ENCODE data around the gene BBC3. TPM values are rescaled to one million over a fixed set of nuclear protein-coding genes. Genes with fewer than 3 reads are reported as not detected.
A peak's percentile ranks its signal among the peaks of the same experiment; 100 is the strongest.

The BBC3 gene
- polyA plus RNA-seq, 1 experiment: 3.6 TPM

GRCh38 chr19:47239610-47240296, 8.8 kb upstream of the BBC3 start:
- no peak for DNase-seq (ENCODE audit: low read depth, low spot score)
- TF ChIP-seq CTCF (IDR thresholded peaks at IDR 0.05; ENCODE audit: low read depth, low read length): no peak
- no peaks in the 10 kb centered on the region for H3K27me3 ChIP-seq (ENCODE audit: control insufficient read depth, insufficient read depth, low read length)
- POLR2A ChIA-PET: interaction anchor here (0.7 to 3.4 kb wide), 4 partner anchors 13 to 63 kb away, joined by 3 to 29 read pairs (median 4); no protein-coding TSS in a partner anchor
- H3K27ac ChIP-seq (ENCODE audit: low read depth, low read length): no peak overlapping the region
- no peaks in the 10 kb centered on the region; the same call in 1 of the 2 replicates for H3K9me3 ChIP-seq (ENCODE audit: control insufficient read depth, insufficient read depth, low read length)
- CTCF ChIA-PET: interaction anchor here (1.1 to 1.3 kb wide), 3 partner anchors 8 to 399 kb away, joined by 3 to 6 read pairs (median 6); no protein-coding TSS in a partner anchor
- peak overlapping the region; percentile 53 for H3K4me3 ChIP-seq (ENCODE audit: low read depth, low read length)

GRCh38 chr19:47239152-47239551, 8.2 kb upstream of the BBC3 start:
- Histone ChIP-seq H3K9me3 (ENCODE audit: control insufficient read depth, insufficient read depth, low read length) (no peaks in the 10 kb centered on the region; the same call in 1 of the 2 replicates), H3K27ac (ENCODE audit: low read depth, low read length) (no peak overlapping the region), H3K4me3 (ENCODE audit: low read depth, low read length) (peak overlapping the region; percentile 53), H3K27me3 (ENCODE audit: control insufficient read depth, insufficient read depth, low read length) (no peaks in the 10 kb centered on the region)
- ChIA-PET POLR2A (interaction anchor here (0.7 to 3.4 kb wide), 3 partner anchors 13 to 62 kb away, joined by 3 to 29 read pairs (median 4); no protein-coding TSS in a partner anchor), CTCF (interaction anchor here (1.1 to 1.3 kb wide), 3 partner anchors 8 to 399 kb away, joined by 3 to 6 read pairs (median 6); no protein-coding TSS in a partner anchor)
- no peak for DNase-seq (ENCODE audit: low read depth, low spot score)
- no peak for TF ChIP-seq CTCF (IDR thresholded peaks at IDR 0.05; ENCODE audit: low read depth, low read length)

GRCh38 chr19:47236072-47236675, 5.2 kb upstream of the BBC3 start:
- CTCF ChIA-PET: interaction anchor here (1.0 to 2.1 kb wide), 2 partner anchors 8 to 12 kb away, joined by 5 to 10 read pairs; no protein-coding TSS in a partner anchor
- TF ChIP-seq CTCF (IDR thresholded peaks at IDR 0.05; ENCODE audit: low read depth, low read length): no peak
- POLR2A ChIA-PET: no interaction called here

GRCh38 chr19:47232422-47233211, 1.6 kb upstream of the BBC3 start:
- Histone ChIP-seq H3K27me3 (ENCODE audit: control insufficient read depth, insufficient read depth, low read length) (no peaks in the 10 kb centered on the region), H3K4me3 (ENCODE audit: low read depth, low read length) (peak overlapping the region; percentile 58), H3K27ac (ENCODE audit: low read depth, low read length) (peak overlapping the region; percentile 85), H3K9me3 (ENCODE audit: control insufficient read depth, insufficient read depth, low read length) (no peaks in the 10 kb centered on the region; the same call in 1 of the 2 replicates)
- no peak for TF ChIP-seq CTCF (IDR thresholded peaks at IDR 0.05; ENCODE audit: low read depth, low read length)
- no peak for DNase-seq (ENCODE audit: low read depth, low spot score)
- ChIA-PET CTCF (interaction anchor here (0.9 to 2.3 kb wide), 5 partner anchors 11 to 83 kb away, joined by 3 to 18 read pairs (median 9); no protein-coding TSS in a partner anchor), POLR2A (interaction anchor here (0.7 to 1.3 kb wide), 3 partner anchors 11 to 420 kb away, joined by 6 to 9 read pairs (median 6); no protein-coding TSS in a partner anchor)

More at GRCh38 chr19:47236072-47236675, 5.2 kb upstream of the BBC3 start:
- Histone ChIP-seq H3K9me3 (ENCODE audit: control insufficient read depth, insufficient read depth, low read length) (no peaks in the 10 kb centered on the region; the same call in 1 of the 2 replicates), H3K27me3 (ENCODE audit: control insufficient read depth, insufficient read depth, low read length) (no peaks in the 10 kb centered on the region), H3K4me3 (ENCODE audit: low read depth, low read length) (no peak overlapping the region), H3K27ac (ENCODE audit: low read depth, low read length) (no peak overlapping the region)
- no peak for DNase-seq (ENCODE audit: low read depth, low spot score)
